HepG2 (cell line): Measurements from ENCODE around the gene TTN.
"Not testable (repeated sequence)": the region's sequence is repeated elsewhere in the genome, so short reads cannot be mapped to it uniquely, and the experiment has no call there.

Source experiments
- ATF3 ChIP-seq: sonication (generic); formaldehyde crosslinking; IDR thresholded peaks from 2 replicates; pipeline ENCODE4 v1.4.0; 2020; ENCODE audit warnings: missing genetic modification reagents
- CEBPB ChIP-seq: IDR thresholded peaks from 2 replicates; pipeline ENCODE4 v1.6.1; 2011; ENCODE audit warnings: low read depth, low read length, improper control_type of control experiment, borderline replicate concordance
- EZH2 ChIP-seq: conservative IDR thresholded peaks from 2 replicates; pipeline ENCODE4 v1.6.1; 2012; ENCODE audit warnings: mild to moderate bottlenecking, low read depth, low read length, moderate library complexity
- IKZF4 ChIP-seq: sonication (generic); formaldehyde crosslinking; IDR thresholded peaks from 2 replicates; pipeline ENCODE4 v1.5.1; 2020; ENCODE audit warnings: borderline replicate concordance, mild to moderate bottlenecking, low read depth, missing genetic modification reagents; ENCODE audit errors: not compliant biosample characterization
- JUN ChIP-seq: sonication (generic); formaldehyde crosslinking; IDR thresholded peaks from 2 replicates; pipeline ENCODE4 v1.4.0; 2020; ENCODE audit warnings: mild to moderate bottlenecking, missing genetic modification reagents
- PCBP1 ChIP-seq: fragments of 200-400 bp; formaldehyde crosslinking; IDR thresholded peaks from 2 replicates; pipeline ENCODE4 v1.6.1; 2017; ENCODE audit warnings: mild to moderate bottlenecking, low read depth, low read length, borderline replicate concordance
- SIN3B ChIP-seq: fragments of 150-350 bp; IDR thresholded peaks from 2 replicates; pipeline ENCODE4 v1.6.1; 2014; ENCODE audit warnings: low read length
- TCF7L2 ChIP-seq: IDR thresholded peaks from 2 replicates; pipeline ENCODE4 v1.6.1; 2011; ENCODE audit warnings: mild to moderate bottlenecking, low read depth, low read length, moderate library complexity
- ZFYVE20 ChIP-seq: sonication (generic); formaldehyde crosslinking; IDR thresholded peaks from 2 replicates; pipeline ENCODE4 v1.8.0; 2023; ENCODE audit warnings: low read depth, mild to moderate bottlenecking, moderate library complexity, missing genetic modification reagents, borderline replicate concordance
- ZNF605 ChIP-seq: sonication (generic); formaldehyde crosslinking; IDR thresholded peaks from 2 replicates; pipeline ENCODE4 v1.8.0; 2022; ENCODE audit warnings: mild to moderate bottlenecking, missing genetic modification reagents
- ZNF772 ChIP-seq: sonication (generic); formaldehyde crosslinking; IDR thresholded peaks from 2 replicates; pipeline ENCODE4 v1.5.0; 2020; ENCODE audit warnings: mild to moderate bottlenecking, missing genetic modification reagents
- TF ChIP-seq, protein P1 (sequence below): sonication (generic); formaldehyde crosslinking; IDR thresholded peaks from 2 replicates; pipeline ENCODE4 v1.4.0; 2020; ENCODE audit warnings: missing genetic modification reagents
- TF ChIP-seq, protein P2 (sequence below): sonication (generic); formaldehyde crosslinking; conservative IDR thresholded peaks from 2 replicates; pipeline ENCODE4 v1.4.0; 2020; ENCODE audit warnings: missing genetic modification reagents

DNA sequence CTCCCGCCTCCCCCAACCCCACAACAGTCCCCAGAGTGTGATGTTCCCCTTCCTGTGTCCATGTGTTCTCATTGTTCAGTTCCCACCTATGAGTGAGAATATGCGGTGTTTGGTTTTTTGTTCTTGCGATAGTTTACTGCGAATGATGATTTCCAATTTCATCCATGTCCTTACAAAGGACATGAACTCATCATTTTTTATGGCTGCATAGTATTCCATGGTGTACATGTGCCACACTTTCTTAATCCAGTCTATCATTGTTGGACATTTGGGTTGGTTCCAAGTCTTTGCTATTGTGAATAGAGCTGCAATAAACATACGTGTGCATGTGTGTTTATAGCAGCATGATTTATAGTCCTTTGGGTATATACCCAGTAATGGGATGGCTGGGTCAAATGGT is 282.2 kb downstream of the TTN start:
- TF ChIP-seq JUN (CRISPR knock-in tag); ZNF772 (CRISPR knock-in tag); ZNF605 (CRISPR knock-in tag); CEBPB; IKZF4 (CRISPR knock-in tag); ATF3; EZH2; PCBP1; TCF7L2; ZFYVE20; SIN3B: not testable (repeated sequence)
- TF ChIP-seq, protein P1, sequence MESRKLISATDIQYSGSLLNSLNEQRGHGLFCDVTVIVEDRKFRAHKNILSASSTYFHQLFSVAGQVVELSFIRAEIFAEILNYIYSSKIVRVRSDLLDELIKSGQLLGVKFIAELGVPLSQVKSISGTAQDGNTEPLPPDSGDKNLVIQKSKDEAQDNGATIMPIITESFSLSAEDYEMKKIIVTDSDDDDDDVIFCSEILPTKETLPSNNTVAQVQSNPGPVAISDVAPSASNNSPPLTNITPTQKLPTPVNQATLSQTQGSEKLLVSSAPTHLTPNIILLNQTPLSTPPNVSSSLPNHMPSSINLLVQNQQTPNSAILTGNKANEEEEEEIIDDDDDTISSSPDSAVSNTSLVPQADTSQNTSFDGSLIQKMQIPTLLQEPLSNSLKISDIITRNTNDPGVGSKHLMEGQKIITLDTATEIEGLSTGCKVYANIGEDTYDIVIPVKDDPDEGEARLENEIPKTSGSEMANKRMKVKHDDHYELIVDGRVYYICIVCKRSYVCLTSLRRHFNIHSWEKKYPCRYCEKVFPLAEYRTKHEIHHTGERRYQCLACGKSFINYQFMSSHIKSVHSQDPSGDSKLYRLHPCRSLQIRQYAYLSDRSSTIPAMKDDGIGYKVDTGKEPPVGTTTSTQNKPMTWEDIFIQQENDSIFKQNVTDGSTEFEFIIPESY: not testable (repeated sequence)
- TF ChIP-seq, protein P2, sequence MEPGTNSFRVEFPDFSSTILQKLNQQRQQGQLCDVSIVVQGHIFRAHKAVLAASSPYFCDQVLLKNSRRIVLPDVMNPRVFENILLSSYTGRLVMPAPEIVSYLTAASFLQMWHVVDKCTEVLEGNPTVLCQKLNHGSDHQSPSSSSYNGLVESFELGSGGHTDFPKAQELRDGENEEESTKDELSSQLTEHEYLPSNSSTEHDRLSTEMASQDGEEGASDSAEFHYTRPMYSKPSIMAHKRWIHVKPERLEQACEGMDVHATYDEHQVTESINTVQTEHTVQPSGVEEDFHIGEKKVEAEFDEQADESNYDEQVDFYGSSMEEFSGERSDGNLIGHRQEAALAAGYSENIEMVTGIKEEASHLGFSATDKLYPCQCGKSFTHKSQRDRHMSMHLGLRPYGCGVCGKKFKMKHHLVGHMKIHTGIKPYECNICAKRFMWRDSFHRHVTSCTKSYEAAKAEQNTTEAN: not testable (repeated sequence)
